Stomach (tissue), 4 donors: ENCODE results near the gene HNRNPAB.

Experiments used
- EP300 ChIP-seq: sonication (generic); formaldehyde crosslinking; IDR thresholded peaks from one replicate; pipeline ENCODE4 v1.6.1; 2017; ENCODE audit warnings: antibody characterized with exemption
- POLR2A ChIP-seq, 4 donors: fragments of 450-650 bp; IDR thresholded peaks; one replicate each; pipeline ENCODE4 v1.6.1; 2016; ENCODE audit warnings: antibody characterized with exemption in 4 of 4, control low read depth in 2 of 4, mild to moderate bottlenecking in 1 of 4, moderate library complexity in 1 of 4
- POLR2AphosphoS5 ChIP-seq, 3 donors: sonication (generic); formaldehyde crosslinking; IDR thresholded peaks; one replicate each; pipeline ENCODE4 v1.6.1; 2016; ENCODE audit warnings: antibody characterized with exemption in 3 of 3
- TF ChIP-seq, protein P1 (sequence below), 7 experiments: fragments of 450-650 bp in 4 of 7; fragments of 200-600 bp in 3 of 7; sonication (generic) in 3 of 7; IDR thresholded peaks; one replicate each; pipeline ENCODE4 v1.5.1; 2016 to 2019; ENCODE audit warnings: antibody characterized with exemption in 7 of 7, control low read depth in 2 of 7, mild to moderate bottlenecking in 1 of 7

DNA sequence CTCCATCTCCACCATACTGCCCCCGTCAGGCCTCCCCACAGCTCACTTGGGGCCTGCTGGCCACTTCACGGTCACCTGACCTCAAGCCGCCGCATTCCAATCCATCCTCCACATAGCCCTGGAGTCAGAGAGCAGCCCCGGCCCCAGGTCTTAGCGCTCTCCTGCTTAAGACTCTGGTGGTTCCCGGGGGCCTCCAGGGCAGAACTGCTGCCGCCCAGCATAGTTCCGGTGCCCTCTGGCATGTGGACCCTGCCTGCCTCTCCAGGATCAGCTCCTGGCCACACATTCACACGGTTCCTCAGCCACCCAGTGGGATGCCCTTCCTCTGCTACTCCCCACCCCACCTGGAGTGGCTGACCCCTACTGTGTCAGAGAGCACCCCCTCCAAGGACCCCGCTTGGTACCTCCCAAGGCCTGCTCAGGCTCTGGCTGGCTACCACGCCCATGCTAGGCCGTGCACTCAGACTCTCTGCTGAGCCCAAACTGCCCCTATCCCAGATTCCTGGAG, 19.5 kb downstream of the HNRNPAB start:
- TF ChIP-seq EP300, result no peak
- TF ChIP-seq, protein P1, sequence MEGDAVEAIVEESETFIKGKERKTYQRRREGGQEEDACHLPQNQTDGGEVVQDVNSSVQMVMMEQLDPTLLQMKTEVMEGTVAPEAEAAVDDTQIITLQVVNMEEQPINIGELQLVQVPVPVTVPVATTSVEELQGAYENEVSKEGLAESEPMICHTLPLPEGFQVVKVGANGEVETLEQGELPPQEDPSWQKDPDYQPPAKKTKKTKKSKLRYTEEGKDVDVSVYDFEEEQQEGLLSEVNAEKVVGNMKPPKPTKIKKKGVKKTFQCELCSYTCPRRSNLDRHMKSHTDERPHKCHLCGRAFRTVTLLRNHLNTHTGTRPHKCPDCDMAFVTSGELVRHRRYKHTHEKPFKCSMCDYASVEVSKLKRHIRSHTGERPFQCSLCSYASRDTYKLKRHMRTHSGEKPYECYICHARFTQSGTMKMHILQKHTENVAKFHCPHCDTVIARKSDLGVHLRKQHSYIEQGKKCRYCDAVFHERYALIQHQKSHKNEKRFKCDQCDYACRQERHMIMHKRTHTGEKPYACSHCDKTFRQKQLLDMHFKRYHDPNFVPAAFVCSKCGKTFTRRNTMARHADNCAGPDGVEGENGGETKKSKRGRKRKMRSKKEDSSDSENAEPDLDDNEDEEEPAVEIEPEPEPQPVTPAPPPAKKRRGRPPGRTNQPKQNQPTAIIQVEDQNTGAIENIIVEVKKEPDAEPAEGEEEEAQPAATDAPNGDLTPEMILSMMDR (IDR thresholded peaks at IDR 0.05), result no peak
- TF ChIP-seq POLR2AphosphoS5 (IDR thresholded peaks at IDR 0.05), result no peak
- no peak for TF ChIP-seq POLR2A (IDR thresholded peaks at IDR 0.05)
